IMR-90 (cell line): ENCODE data around the gene ATP10A. TPM values are rescaled to one million over a fixed set of nuclear protein-coding genes. Genes with fewer than 3 reads are reported as not detected.

ENCODE experiments used
- ATAC-seq: fragments of 200-7000 bp; cut with Tn5 transposase; 2 replicates; pipeline ENCODE4 v1.9.1; 2020; ENCODE audit warnings: low read depth, mild to moderate bottlenecking, moderate library complexity
- BruUV-seq: library from RNA; stranded (reverse); fragments of 400-500 nt; replicated peaks from 2 replicates; lab custom pipeline; 2021; lab: Mats Ljungman, UMichigan
- CTCF ChIA-PET: fragments of 300-600 bp; formaldehyde crosslinking; extraction: SDS; loops from one replicate; lab custom pipeline; 2021; ENCODE audit warnings: antibody characterized with exemption; lab: Yijun Ruan, JAX
- POLR2A ChIA-PET: fragments of 300-600 bp; sonication (Branson Sonifier 250); formaldehyde crosslinking; loops from one replicate; lab custom pipeline; 2022; ENCODE audit warnings: antibody characterized with exemption; ENCODE audit not compliant: unreplicated experiment; lab: Charles Lee
- DNase-seq: peaks from one replicate; pipeline ENCODE4 v3.0.0; 2013
- H2AFZ ChIP-seq: replicated peaks from 2 replicates; pipeline ENCODE3; 2013; ENCODE audit warnings: low read length, mild to moderate bottlenecking; ENCODE audit not compliant: poor library complexity
- H2AK5ac ChIP-seq: 2 replicates; pipeline ENCODE4 v1.6.1; 2013; ENCODE audit warnings: low read depth, low read length, inconsistent platforms
- H2AK9ac ChIP-seq: replicated peaks from 2 replicates; pipeline ENCODE3; 2013; ENCODE audit warnings: mild to moderate bottlenecking, low read depth, low read length, moderate library complexity; ENCODE audit not compliant: poor library complexity
- H2BK120ac ChIP-seq: 2 replicates; pipeline ENCODE4 v1.6.1; 2013; ENCODE audit warnings: low read depth, low read length, inconsistent platforms
- H2BK15ac ChIP-seq: 3 replicates; pipeline ENCODE4 v1.6.1; 2013; ENCODE audit warnings: low read depth, low read length, inconsistent platforms
- H2BK20ac ChIP-seq: 2 replicates; pipeline ENCODE4 v1.6.1; 2013; ENCODE audit warnings: low read depth, mild to moderate bottlenecking, inconsistent platforms, low read length, moderate library complexity
- H2BK5ac ChIP-seq: 2 replicates; pipeline ENCODE4 v1.6.1; 2013; ENCODE audit warnings: mild to moderate bottlenecking, low read depth, low read length, inconsistent platforms; ENCODE audit not compliant: poor library complexity, severe bottlenecking
- H3K14ac ChIP-seq: replicated peaks from 2 replicates; pipeline ENCODE4 v1.6.1; 2013; ENCODE audit warnings: low read depth, low read length, inconsistent platforms
- H3K18ac ChIP-seq: 2 replicates; pipeline ENCODE4 v1.6.1; 2013; ENCODE audit warnings: low read depth, low read length, control low read depth
- H3K23ac ChIP-seq: 2 replicates; pipeline ENCODE4 v1.6.1; 2013; ENCODE audit warnings: low read depth, low read length, inconsistent platforms
- H3K27ac ChIP-seq: 2 replicates; pipeline ENCODE4 v1.5.1; 2013; ENCODE audit warnings: mild to moderate bottlenecking, control low read depth, low read length; ENCODE audit not compliant: insufficient read depth
- H3K27me3 ChIP-seq: 2 replicates; pipeline ENCODE4 v1.6.1; 2013; ENCODE audit warnings: low read length; ENCODE audit not compliant: control insufficient read depth, insufficient read depth
- H3K36me3 ChIP-seq: 2 replicates; pipeline ENCODE4 v1.6.1; 2013; ENCODE audit warnings: low read length, mixed read lengths; ENCODE audit not compliant: control insufficient read depth, insufficient read depth
- H3K4ac ChIP-seq: 2 replicates; pipeline ENCODE4 v1.6.1; 2013; ENCODE audit warnings: low read depth, low read length, inconsistent platforms
- H3K4me1 ChIP-seq: 2 replicates; pipeline ENCODE4 v1.6.1; 2013; ENCODE audit warnings: low read length, mixed read lengths; ENCODE audit not compliant: control insufficient read depth, insufficient read depth
- H3K4me2 ChIP-seq: 2 replicates; pipeline ENCODE4 v1.6.1; 2013; ENCODE audit warnings: low read depth, mild to moderate bottlenecking, control low read depth, low read length, moderate library complexity
- H3K4me3 ChIP-seq: 2 replicates; pipeline ENCODE4 v1.5.1; 2013; ENCODE audit warnings: low read depth, mild to moderate bottlenecking, control low read depth, low read length, moderate library complexity; ENCODE audit not compliant: insufficient read depth
- H3K56ac ChIP-seq: 2 replicates; pipeline ENCODE4 v1.6.1; 2013; ENCODE audit warnings: low read length, inconsistent platforms; ENCODE audit not compliant: insufficient read depth; ENCODE audit errors: extremely low read depth
- H3K79me1 ChIP-seq, 2 experiments: 2 replicates each; pipeline ENCODE4 v1.6.1; 2013; ENCODE audit warnings: low read length in 2 of 2, inconsistent platforms in 1 of 2, low read depth in 1 of 2
- H3K9ac ChIP-seq: 2 replicates; pipeline ENCODE4 v1.6.1; 2013; ENCODE audit warnings: low read depth, low read length, control low read depth
- H3K9me1 ChIP-seq: 2 replicates; pipeline ENCODE4 v1.6.1; 2013; ENCODE audit warnings: low read length, inconsistent platforms; ENCODE audit not compliant: insufficient read depth
- H3K9me3 ChIP-seq: 2 replicates; pipeline ENCODE4 v1.6.1; 2013; ENCODE audit warnings: low read length; ENCODE audit not compliant: control insufficient read depth, insufficient read depth
- H4K20me1 ChIP-seq: 2 replicates; pipeline ENCODE4 v1.6.1; 2013; ENCODE audit warnings: low read length, inconsistent platforms; ENCODE audit not compliant: insufficient read depth
- H4K5ac ChIP-seq: 2 replicates; pipeline ENCODE4 v1.6.1; 2013; ENCODE audit warnings: mild to moderate bottlenecking, low read depth, low read length, control low read depth
- H4K8ac ChIP-seq, 2 experiments: 2 replicates each; pipeline ENCODE4 v1.6.1; 2013; ENCODE audit warnings: low read depth in 2 of 2, low read length in 2 of 2, control low read depth in 1 of 2, inconsistent platforms in 1 of 2
- H4K91ac ChIP-seq: 2 replicates; pipeline ENCODE4 v1.6.1; 2013; ENCODE audit warnings: low read depth, low read length, inconsistent platforms; ENCODE audit not compliant: insufficient read depth
- BHLHE40 ChIP-seq: fragments of 150-350 bp; IDR thresholded peaks from 2 replicates; pipeline ENCODE4 v1.6.1; 2016; ENCODE audit warnings: mild to moderate bottlenecking, low read depth, low read length
- CEBPB ChIP-seq: IDR thresholded peaks from 2 replicates; pipeline ENCODE4 v1.6.1; 2012; ENCODE audit warnings: low read depth, low read length, improper control_type of control experiment
- CHD1 ChIP-seq: IDR thresholded peaks from 2 replicates; pipeline ENCODE4 v1.6.1; 2012; ENCODE audit warnings: low read depth, low read length, improper control_type of control experiment
- FOS ChIP-seq: fragments of 150-350 bp; IDR thresholded peaks from 2 replicates; pipeline ENCODE4 v1.6.1; 2016; ENCODE audit warnings: low read depth, low read length
- MAFK ChIP-seq: IDR thresholded peaks from 2 replicates; pipeline ENCODE4 v1.6.1; 2012; ENCODE audit warnings: low read depth, low read length, improper control_type of control experiment
- MAZ ChIP-seq: IDR thresholded peaks from 2 replicates; pipeline ENCODE4 v1.6.1; 2012; ENCODE audit warnings: low read depth, mild to moderate bottlenecking, low read length, improper control_type of control experiment, moderate library complexity, borderline replicate concordance
- MXI1 ChIP-seq: IDR thresholded peaks from 2 replicates; pipeline ENCODE4 v1.6.1; 2012; ENCODE audit warnings: low read depth, mild to moderate bottlenecking, low read length, moderate library complexity, borderline replicate concordance
- NFE2L2 ChIP-seq: fragments of 150-350 bp; IDR thresholded peaks from 2 replicates; pipeline ENCODE4 v1.6.1; 2016; ENCODE audit warnings: low read depth, mild to moderate bottlenecking, low read length
- POLR2A ChIP-seq: IDR thresholded peaks from 2 replicates; pipeline ENCODE4 v1.6.1; 2012; ENCODE audit warnings: mild to moderate bottlenecking, low read depth, low read length
- RAD21 ChIP-seq: IDR thresholded peaks from 2 replicates; pipeline ENCODE4 v1.6.1; 2012; ENCODE audit warnings: low read length, improper control_type of control experiment
- RCOR1 ChIP-seq: IDR thresholded peaks from 2 replicates; pipeline ENCODE4 v1.6.1; 2012; ENCODE audit warnings: mild to moderate bottlenecking, low read length, improper control_type of control experiment; ENCODE audit not compliant: insufficient replicate concordance
- RFX5 ChIP-seq: IDR thresholded peaks from 2 replicates; pipeline ENCODE4 v1.8.0; 2012; ENCODE audit warnings: low read depth, mild to moderate bottlenecking, low read length, moderate library complexity
- SMC3 ChIP-seq: fragments of 150-350 bp; IDR thresholded peaks from 2 replicates; pipeline ENCODE4 v1.6.1; 2016; ENCODE audit warnings: low read depth, mild to moderate bottlenecking, antibody characterized with exemption, low read length, moderate library complexity
- WGBS, 2 experiments: methylation state at CpG; one replicate each; pipeline versions ENCODE4 v1.1.5 to v1.1.7; 2013; ENCODE audit warnings: missing lambda C conversion rate in 2 of 2; ENCODE audit not compliant: insufficient read length in 1 of 2; ENCODE audit errors: extremely low coverage in 2 of 2; 5-methylcytosine and 5-hydroxymethylcytosine counted together
- dilution Hi-C: fragments of 300-500 bp; cut with HindIII; formaldehyde crosslinking; loops from one replicate; pipeline ENCODE4 v1.14.3; 2018; ENCODE audit warnings: low sequenced_read_pairs; ENCODE audit not compliant: unreplicated experiment
- in situ Hi-C: fragments of 300-500 bp; cut with MboI; formaldehyde crosslinking; loops from 3 replicates; pipeline ENCODE4 v1.14.3; 2019; ENCODE audit warnings: low sequenced_read_pairs, inconsistent platforms, mixed read lengths
- intact Hi-C: fragments of 100-400 bp; cut with micrococcal nuclease; formaldehyde crosslinking; loops from 2 replicates; pipeline ENCODE4 v1.10.0; 2022
- polyA plus RNA-seq, 3 experiments: library from polyadenylated mRNA; depleted of rRNA; stranded (reverse); fragments of >200 nt; gene quantifications; 2 replicates each; pipeline ENCODE4 v1.2.3, GENCODE V29; 2012; ENCODE audit warnings: low replicate concordance in 1 of 3
- total RNA-seq: library from RNA; depleted of rRNA; stranded (reverse); fragments of >200 nt; gene quantifications from 2 replicates; pipeline ENCODE4 v1.2.3, GENCODE V29; 2012
- TF ChIP-seq, protein P1 (sequence below): fragments of 150-350 bp; IDR thresholded peaks from 2 replicates; pipeline ENCODE4 v1.6.1; 2016; ENCODE audit warnings: low read depth, mild to moderate bottlenecking, low read length, moderate library complexity, borderline replicate concordance
- TF ChIP-seq, protein P2 (sequence below): fragments of 150-350 bp; IDR thresholded peaks from 2 replicates; pipeline ENCODE4 v1.6.1; 2017; ENCODE audit warnings: mild to moderate bottlenecking, antibody characterized with exemption, low read length, low read depth
- TF ChIP-seq, protein P3 (sequence below): conservative IDR thresholded peaks from 2 replicates; pipeline ENCODE4 v1.5.1; 2012; ENCODE audit warnings: mild to moderate bottlenecking, low read depth, low read length, improper control_type of control experiment

The ATP10A gene
- total and polyA plus RNA-seq, 2 of the 4 experiments (the other 2 are of a cell fraction), result 13.8 to 16.0 TPM

DNA sequence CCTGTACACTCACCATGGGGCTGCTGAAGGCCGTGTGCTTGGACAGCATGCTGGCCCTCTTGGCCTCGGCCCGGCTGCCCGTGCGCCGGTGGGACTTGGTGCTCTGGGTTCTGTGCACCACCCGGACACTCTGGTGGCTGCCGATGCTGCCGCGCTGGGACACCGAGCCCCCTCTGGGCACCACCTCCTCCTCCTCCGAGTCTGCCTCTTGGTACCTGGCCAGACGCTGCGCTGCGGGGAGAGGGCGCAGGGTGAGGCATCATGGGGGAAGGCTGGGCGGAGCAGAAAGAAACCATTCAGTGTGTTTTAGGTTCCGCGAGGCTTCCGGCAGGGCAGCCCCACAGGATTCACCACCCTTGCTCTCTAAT lies 145.0 kb downstream of the ATP10A start:
- no peak overlapping the region for H3K56ac ChIP-seq
- WGBS, 2 experiments, result 95% methylated on average over 4 of the region's 20 CpGs; no CpG with 5 or more reads in 1 of the 2 experiments
- H3K14ac ChIP-seq, result no peak overlapping the region
- H4K91ac ChIP-seq, result no peak overlapping the region
- intact Hi-C loops, result no loop called here
- no peaks in the 10 kb centered on the region for H3K9me3 ChIP-seq
- H3K4me2 ChIP-seq, result no peak overlapping the region
- ATAC-seq, result no peak
- H3K9ac ChIP-seq, result no peak overlapping the region
- no peak overlapping the region for H4K5ac ChIP-seq
- H2AK5ac ChIP-seq, result no peak overlapping the region
- dilution Hi-C loops, result no loop called here
- peak overlapping the region; percentile 16 for H2AFZ ChIP-seq
- H4K20me1 ChIP-seq, result no peaks in the 10 kb centered on the region
- no peaks in the 10 kb centered on the region for H3K27me3 ChIP-seq
- no peak overlapping the region for H4K8ac ChIP-seq
- no peak overlapping the region for H3K18ac ChIP-seq
- H3K9me1 ChIP-seq, result peaks cover 7% of the 10 kb centered on the region; the same call in 1 of the 2 replicates
- no peak overlapping the region for H2AK9ac ChIP-seq
- no peak overlapping the region for H3K23ac ChIP-seq
- ChIA-PET CTCF (no interaction called here), POLR2A (no interaction called here)
- TF ChIP-seq MAZ, result no peak
- no peak for TF ChIP-seq RAD21
- TF ChIP-seq FOS, result no peak
- TF ChIP-seq CEBPB, result no peak
- no peak for TF ChIP-seq BHLHE40
- no peak for TF ChIP-seq POLR2A
- no peak for TF ChIP-seq MAFK
- no peak for TF ChIP-seq SMC3
- TF ChIP-seq, protein P1, sequence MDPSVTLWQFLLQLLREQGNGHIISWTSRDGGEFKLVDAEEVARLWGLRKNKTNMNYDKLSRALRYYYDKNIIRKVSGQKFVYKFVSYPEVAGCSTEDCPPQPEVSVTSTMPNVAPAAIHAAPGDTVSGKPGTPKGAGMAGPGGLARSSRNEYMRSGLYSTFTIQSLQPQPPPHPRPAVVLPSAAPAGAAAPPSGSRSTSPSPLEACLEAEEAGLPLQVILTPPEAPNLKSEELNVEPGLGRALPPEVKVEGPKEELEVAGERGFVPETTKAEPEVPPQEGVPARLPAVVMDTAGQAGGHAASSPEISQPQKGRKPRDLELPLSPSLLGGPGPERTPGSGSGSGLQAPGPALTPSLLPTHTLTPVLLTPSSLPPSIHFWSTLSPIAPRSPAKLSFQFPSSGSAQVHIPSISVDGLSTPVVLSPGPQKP, result no peak
- TF ChIP-seq CHD1, result no peak
- TF ChIP-seq, protein P2, sequence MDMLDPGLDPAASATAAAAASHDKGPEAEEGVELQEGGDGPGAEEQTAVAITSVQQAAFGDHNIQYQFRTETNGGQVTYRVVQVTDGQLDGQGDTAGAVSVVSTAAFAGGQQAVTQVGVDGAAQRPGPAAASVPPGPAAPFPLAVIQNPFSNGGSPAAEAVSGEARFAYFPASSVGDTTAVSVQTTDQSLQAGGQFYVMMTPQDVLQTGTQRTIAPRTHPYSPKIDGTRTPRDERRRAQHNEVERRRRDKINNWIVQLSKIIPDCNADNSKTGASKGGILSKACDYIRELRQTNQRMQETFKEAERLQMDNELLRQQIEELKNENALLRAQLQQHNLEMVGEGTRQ, result no peak
- no peak for TF ChIP-seq RCOR1
- no peak for TF ChIP-seq NFE2L2
- no peak for TF ChIP-seq MXI1
- TF ChIP-seq, protein P3, sequence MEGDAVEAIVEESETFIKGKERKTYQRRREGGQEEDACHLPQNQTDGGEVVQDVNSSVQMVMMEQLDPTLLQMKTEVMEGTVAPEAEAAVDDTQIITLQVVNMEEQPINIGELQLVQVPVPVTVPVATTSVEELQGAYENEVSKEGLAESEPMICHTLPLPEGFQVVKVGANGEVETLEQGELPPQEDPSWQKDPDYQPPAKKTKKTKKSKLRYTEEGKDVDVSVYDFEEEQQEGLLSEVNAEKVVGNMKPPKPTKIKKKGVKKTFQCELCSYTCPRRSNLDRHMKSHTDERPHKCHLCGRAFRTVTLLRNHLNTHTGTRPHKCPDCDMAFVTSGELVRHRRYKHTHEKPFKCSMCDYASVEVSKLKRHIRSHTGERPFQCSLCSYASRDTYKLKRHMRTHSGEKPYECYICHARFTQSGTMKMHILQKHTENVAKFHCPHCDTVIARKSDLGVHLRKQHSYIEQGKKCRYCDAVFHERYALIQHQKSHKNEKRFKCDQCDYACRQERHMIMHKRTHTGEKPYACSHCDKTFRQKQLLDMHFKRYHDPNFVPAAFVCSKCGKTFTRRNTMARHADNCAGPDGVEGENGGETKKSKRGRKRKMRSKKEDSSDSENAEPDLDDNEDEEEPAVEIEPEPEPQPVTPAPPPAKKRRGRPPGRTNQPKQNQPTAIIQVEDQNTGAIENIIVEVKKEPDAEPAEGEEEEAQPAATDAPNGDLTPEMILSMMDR, result no peak
- no peak for TF ChIP-seq RFX5
- no peak for DNase-seq
- H2BK120ac ChIP-seq, result no peak overlapping the region
- no peaks in the 10 kb centered on the region; a peak in 1 of 4 replicates for H3K79me1 ChIP-seq
- no peak overlapping the region for H3K4ac ChIP-seq
- peaks cover 6% of the 10 kb centered on the region; the same call in 1 of the 2 replicates for H3K36me3 ChIP-seq
- peaks cover 5% of the 10 kb centered on the region for H3K4me1 ChIP-seq
- H2BK15ac ChIP-seq, result no peak overlapping the region
- no TSS peak for BruUV-seq
- no peak overlapping the region for H3K4me3 ChIP-seq
- no peak overlapping the region for H2BK20ac ChIP-seq
- H2BK5ac ChIP-seq, result no peak overlapping the region
- H3K27ac ChIP-seq, result no peak overlapping the region
- in situ Hi-C loops, result loop anchor here (25.0 kb wide), 1 partner anchor 544 kb away; no protein-coding TSS in a partner anchor
